Gastrocnemius medialis (tissue), 4 donors: ENCODE data around the gene C12orf60. TPM values are rescaled to one million over a fixed set of nuclear protein-coding genes. Genes with fewer than 3 reads are reported as not detected.

ENCODE experiments used
- ATAC-seq, 2 donors: fragments of 150-250 bp; one replicate each; pipeline ENCODE4 v1.9.1; 2016
- DNase-seq, 2 donors: peaks; one replicate each; pipeline ENCODE4 v3.0.0-alpha.2; 2019
- H3K27ac ChIP-seq, 4 donors: fragments of 200-600 bp; sonication (generic); 1 replicate in 1 of 4; 2 replicates in 3 of 4; pipeline ENCODE4 v1.5.1; 2016 to 2018; ENCODE audit warnings: mild to moderate bottlenecking in 2 of 4, moderate library complexity in 1 of 4
- H3K27me3 ChIP-seq, 3 donors: fragments of 200-600 bp; sonication (generic) in 2 of 3; 1 replicate in 1 of 3; 2 replicates in 2 of 3; pipeline versions ENCODE4 v1.5.1 to v1.6.0; 2016 to 2019; ENCODE audit warnings: mild to moderate bottlenecking in 1 of 3, moderate library complexity in 1 of 3
- H3K36me3 ChIP-seq, 2 donors: fragments of 200-600 bp; sonication (generic) in 1 of 2; one replicate each; pipeline ENCODE4 v1.5.1; 2017 to 2018
- H3K4me1 ChIP-seq, 2 donors: fragments of 200-600 bp; sonication (generic) in 1 of 2; one replicate each; pipeline ENCODE4 v1.5.1; 2016 to 2017; ENCODE audit warnings: mild to moderate bottlenecking in 2 of 2
- H3K4me3 ChIP-seq, 4 donors: fragments of 200-600 bp; sonication (generic) in 3 of 4; 1 replicate in 1 of 4; 2 replicates in 3 of 4; pipeline ENCODE4 v1.5.1; 2016 to 2019; ENCODE audit warnings: mild to moderate bottlenecking in 2 of 4
- H3K9me3 ChIP-seq, 3 donors: fragments of 200-600 bp; sonication (generic) in 2 of 3; 1 replicate in 1 of 3; 2 replicates in 2 of 3; pipeline ENCODE4 v1.5.1; 2016 to 2019
- POLR2A ChIP-seq, 2 donors: fragments of 450-650 bp; IDR thresholded peaks; one replicate each; pipeline ENCODE4 v1.6.1; 2017; ENCODE audit warnings: antibody characterized with exemption in 2 of 2, mild to moderate bottlenecking in 2 of 2, moderate library complexity in 2 of 2
- in situ Hi-C, 4 donors: fragments of 200-750 bp; cut with MboI; loops; one replicate each; pipeline versions ENCODE4 v1.15.0 to v1.8.0; 2017; ENCODE audit warnings: low sequenced_read_pairs in 4 of 4
- intact Hi-C: fragments of 100-400 bp; cut with DNase I; formaldehyde crosslinking; loops from one replicate; pipeline ENCODE4 v1.15.1; 2023; ENCODE audit warnings: low total_unique reads
- total RNA-seq, 4 donors: library from RNA; depleted of rRNA; stranded (reverse); fragments of >200 nt; gene quantifications; one replicate each; pipeline versions ENCODE4 v1.1.0 to v1.2.3, GENCODE V29; 2016
- TF ChIP-seq, protein P1 (sequence below), 5 experiments: fragments of 450-650 bp in 3 of 5; fragments of 200-600 bp in 2 of 5; sonication (generic) in 2 of 5; IDR thresholded peaks in 4 of 5; conservative IDR thresholded peaks in 1 of 5; 1 replicate in 4 of 5; 2 replicates in 1 of 5; pipeline ENCODE4 v1.5.1; 2016 to 2019; ENCODE audit warnings: antibody characterized with exemption in 5 of 5, mild to moderate bottlenecking in 3 of 5, moderate library complexity in 3 of 5

Gene C12orf60
- total RNA-seq, 4 donors from 2014 or later, result 0.33 to 3.8 TPM; not detected in 2

DNA sequence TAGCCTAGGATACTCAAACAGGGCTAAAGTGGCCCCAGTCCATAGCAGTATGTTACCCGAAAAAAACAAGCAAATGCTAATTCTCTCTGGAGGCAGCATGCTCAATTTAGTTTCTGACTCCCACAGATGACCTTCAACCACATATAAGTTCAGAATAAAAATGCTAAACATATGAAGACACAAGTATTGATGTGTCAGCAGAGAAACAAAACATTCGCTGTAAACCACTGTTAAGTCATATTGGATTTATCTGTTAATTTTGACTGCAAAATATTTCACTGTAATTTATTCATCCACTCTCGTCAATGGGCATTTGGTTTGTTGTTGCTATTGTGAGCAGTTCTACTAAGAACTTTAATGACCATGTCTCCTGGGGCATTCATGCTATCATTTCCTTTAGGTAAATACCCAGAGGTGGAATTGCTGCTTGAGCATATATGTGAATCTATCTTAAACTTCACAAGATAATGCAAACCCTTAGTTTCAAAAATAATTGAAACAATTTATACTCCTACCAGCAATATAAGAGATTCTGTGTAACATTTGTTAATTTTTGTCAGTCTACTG lies 36.7 kb upstream of the C12orf60 start:
- peaks cover 0 to 2% of the 10 kb centered on the region in 2 donors for H3K36me3 ChIP-seq
- no peak overlapping the region for H3K4me3 ChIP-seq
- no peak for TF ChIP-seq POLR2A (IDR thresholded peaks at IDR 0.05)
- TF ChIP-seq, protein P1, sequence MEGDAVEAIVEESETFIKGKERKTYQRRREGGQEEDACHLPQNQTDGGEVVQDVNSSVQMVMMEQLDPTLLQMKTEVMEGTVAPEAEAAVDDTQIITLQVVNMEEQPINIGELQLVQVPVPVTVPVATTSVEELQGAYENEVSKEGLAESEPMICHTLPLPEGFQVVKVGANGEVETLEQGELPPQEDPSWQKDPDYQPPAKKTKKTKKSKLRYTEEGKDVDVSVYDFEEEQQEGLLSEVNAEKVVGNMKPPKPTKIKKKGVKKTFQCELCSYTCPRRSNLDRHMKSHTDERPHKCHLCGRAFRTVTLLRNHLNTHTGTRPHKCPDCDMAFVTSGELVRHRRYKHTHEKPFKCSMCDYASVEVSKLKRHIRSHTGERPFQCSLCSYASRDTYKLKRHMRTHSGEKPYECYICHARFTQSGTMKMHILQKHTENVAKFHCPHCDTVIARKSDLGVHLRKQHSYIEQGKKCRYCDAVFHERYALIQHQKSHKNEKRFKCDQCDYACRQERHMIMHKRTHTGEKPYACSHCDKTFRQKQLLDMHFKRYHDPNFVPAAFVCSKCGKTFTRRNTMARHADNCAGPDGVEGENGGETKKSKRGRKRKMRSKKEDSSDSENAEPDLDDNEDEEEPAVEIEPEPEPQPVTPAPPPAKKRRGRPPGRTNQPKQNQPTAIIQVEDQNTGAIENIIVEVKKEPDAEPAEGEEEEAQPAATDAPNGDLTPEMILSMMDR (IDR thresholded peaks at IDR 0.05 in 4 of 5, conservative IDR thresholded peaks at IDR 0.05 in 1 of 5), result no peak
- DNase-seq (no peak), ATAC-seq (no peak)
- intact Hi-C loops, result no loop called here
- no peaks in the 10 kb centered on the region for H3K27me3 ChIP-seq
- peaks cover 10 to 19% of the 10 kb centered on the region in 2 donors for H3K4me1 ChIP-seq
- no peaks in the 10 kb centered on the region for H3K9me3 ChIP-seq
- no peak overlapping the region for H3K27ac ChIP-seq
- in situ Hi-C loops, result no loop called here

DNA sequence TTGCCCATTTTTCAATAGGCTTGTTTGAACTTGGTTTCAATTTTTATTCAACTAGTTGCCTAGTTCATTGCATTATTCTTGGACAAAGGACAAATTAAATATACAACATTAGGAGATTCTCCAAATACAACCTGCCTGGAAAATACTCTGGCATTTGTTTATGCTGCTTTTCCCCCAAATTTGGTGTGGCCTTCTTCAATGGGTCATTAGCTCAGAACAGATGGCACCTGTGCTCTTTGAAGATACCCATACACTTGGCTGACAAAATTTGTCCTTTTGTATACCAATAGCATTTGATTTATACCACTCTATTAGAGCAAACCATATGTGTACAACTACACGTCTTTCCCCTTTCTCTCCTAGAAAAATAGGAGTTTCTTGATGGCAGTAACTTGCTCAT lies 35.9 kb upstream of the C12orf60 start:
- Histone ChIP-seq H3K36me3 (no peaks in the 10 kb centered on the region), H3K27me3 (no peaks in the 10 kb centered on the region), H3K27ac (no peak overlapping the region), H3K4me1 (peaks cover 10 to 20% of the 10 kb centered on the region in 2 donors), H3K9me3 (no peaks in the 10 kb centered on the region), H3K4me3 (no peak overlapping the region)
- in situ Hi-C loops, result no loop called here
- ATAC-seq (no peak), DNase-seq (no peak)
- TF ChIP-seq POLR2A (IDR thresholded peaks at IDR 0.05), result no peak
- TF ChIP-seq, protein P1 (IDR thresholded peaks at IDR 0.05 in 4 of 5, conservative IDR thresholded peaks at IDR 0.05 in 1 of 5), result no peak
- intact Hi-C loops, result no loop called here

DNA sequence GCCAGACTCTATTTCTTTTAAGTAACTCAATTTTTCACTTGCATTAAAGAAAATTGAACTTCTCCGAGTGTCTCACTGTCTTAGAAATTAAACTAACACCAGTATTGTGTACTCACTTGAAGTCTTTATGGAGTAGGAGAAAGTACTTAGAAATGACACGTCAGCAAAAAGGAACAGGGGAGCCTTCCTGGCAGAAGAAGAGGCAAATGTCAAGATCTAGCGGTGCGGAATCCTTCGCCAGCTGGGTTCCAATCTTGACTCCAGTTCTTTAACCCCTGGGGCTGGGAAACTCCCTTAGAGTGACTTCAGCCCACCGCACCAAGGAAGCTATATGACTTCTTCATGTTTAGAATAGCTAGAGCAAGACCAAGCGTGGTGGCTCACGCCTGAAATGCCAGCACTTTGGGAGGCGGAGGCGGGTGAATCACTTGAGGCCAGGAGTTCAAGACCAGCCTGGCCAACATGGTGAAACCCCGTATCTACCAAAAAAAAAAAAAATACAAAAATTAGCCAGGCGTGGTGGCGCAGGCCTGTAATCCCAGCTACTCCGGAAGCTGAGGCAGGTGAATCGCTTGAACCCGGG lies 34.6 kb upstream of the C12orf60 start:
- TF ChIP-seq, protein P1 (IDR thresholded peaks at IDR 0.05 in 4 of 5, conservative IDR thresholded peaks at IDR 0.05 in 1 of 5), result no peak
- no peak for TF ChIP-seq POLR2A (IDR thresholded peaks at IDR 0.05)
- in situ Hi-C loops, result no loop called here

DNA sequence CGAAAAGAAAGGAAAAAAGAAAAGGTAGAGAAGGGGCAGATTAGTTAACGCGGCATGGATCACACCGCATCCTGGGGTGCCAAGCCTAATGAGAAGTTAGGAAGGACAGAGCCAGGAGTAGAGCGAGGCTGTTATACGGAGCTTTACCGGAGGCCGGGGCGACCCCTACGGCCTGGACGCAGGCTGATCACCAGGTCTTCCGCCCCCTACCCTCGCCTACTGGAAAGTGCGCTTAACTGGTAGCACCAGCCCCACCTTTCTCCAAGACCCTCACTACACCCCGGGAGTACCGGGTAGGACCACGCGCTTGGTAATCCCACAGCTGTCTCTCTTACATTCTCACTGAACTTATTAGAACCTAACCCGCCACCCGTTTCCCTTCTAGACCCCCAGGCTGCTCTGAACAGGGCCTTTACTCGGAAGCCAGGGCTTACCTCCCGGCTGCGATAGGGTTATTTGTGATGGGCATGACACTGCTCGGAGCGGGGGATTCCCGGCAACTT lies 34.0 kb upstream of the C12orf60 start:
- Histone ChIP-seq H3K36me3 (no peaks in the 10 kb centered on the region), H3K4me1 (peaks cover 10 to 20% of the 10 kb centered on the region in 2 donors), H3K4me3 (peak overlapping the region; percentile 72 to 80 (median 78)), H3K27me3 (no peaks in the 10 kb centered on the region), H3K9me3 (no peaks in the 10 kb centered on the region), H3K27ac (peak overlapping the region; percentile 89 to 98 (median 92))
- ATAC-seq (no peak), DNase-seq (no peak)
- intact Hi-C loops (no loop called here), in situ Hi-C loops (no loop called here)
- TF ChIP-seq POLR2A (IDR thresholded peaks at IDR 0.05), result no peak
- TF ChIP-seq, protein P1 (IDR thresholded peaks at IDR 0.05 in 4 of 5, conservative IDR thresholded peaks at IDR 0.05 in 1 of 5), result no peak

More for the DNA sequence above, 34.6 kb upstream of the C12orf60 start:
- DNase-seq, result no peak
- Histone ChIP-seq H3K4me1 (peaks cover 10 to 20% of the 10 kb centered on the region in 2 donors), H3K27me3 (no peaks in the 10 kb centered on the region), H3K27ac (peak overlapping the region; percentile 89 to 98 (median 92)), H3K36me3 (no peaks in the 10 kb centered on the region), H3K4me3 (peak overlapping the region; percentile 72 to 80 (median 78)), H3K9me3 (no peaks in the 10 kb centered on the region)
- no peak for ATAC-seq
- intact Hi-C loops, result no loop called here
